GM03348 (cell line): Measurements from ENCODE around the gene WASF3.

Source experiments
- DNase-seq: peaks from one replicate; pipeline ENCODE4 v3.0.0; 2012; ENCODE audit warnings: low spot score

WASF3 gene

DNA sequence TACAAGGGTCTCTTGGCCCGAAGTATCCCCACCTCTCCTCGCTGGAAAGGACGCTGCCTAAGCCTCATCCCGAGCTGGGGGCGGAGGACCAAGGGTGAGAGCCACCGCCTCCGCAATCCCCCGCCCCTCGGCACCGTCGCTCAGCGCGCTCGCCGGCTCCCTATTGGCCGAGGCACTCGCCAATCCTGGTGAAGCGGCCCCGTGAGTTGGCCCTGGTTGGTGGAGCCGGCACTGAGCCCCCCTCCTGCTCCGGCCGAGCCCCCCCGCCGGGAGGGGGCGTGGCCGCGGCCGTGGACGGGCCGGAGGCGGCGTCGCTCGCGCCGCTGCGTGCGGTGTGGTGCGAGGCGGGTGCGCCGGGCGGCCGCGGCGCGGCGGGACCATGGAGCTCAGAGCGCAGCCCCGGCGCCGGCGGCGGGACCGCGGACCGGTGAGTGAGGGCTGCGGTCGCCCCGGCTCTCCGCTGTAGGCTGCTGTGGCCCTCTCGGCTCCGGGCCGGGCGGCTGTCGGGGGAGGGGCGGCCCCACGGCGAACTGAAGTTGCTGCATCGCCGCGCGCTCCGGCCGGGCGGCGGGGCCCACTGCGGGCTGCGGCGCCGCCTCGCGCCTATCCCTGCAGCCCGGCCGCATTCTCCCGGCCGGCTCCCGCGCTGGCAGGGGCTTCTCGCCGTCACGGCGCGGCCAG is at the start of gene WASF3:
WASF3 (plus strand) TSS at position 291 of the 681 bp plus-strand sequence. CDS start 84,588 bp downstream, outside the sequence.
- peak; percentile 100 for DNase-seq

GRCh38 chr13:26508885-26509284 is 48.6 kb upstream of the WASF3 start:
- DNase-seq = peak; percentile 85

- no peak for DNase-seq
Observed at GRCh38 chr13:26509491-26509890, 48.0 kb upstream of the WASF3 start.

GRCh38 chr13:26513931-26514330 is 43.6 kb upstream of the WASF3 start:
- DNase-seq = no peak

GRCh38 chr13:26515721-26516120 is 41.8 kb upstream of the WASF3 start:
- no peak for DNase-seq

- no peak for DNase-seq
Observed at GRCh38 chr13:26517936-26518335, 39.5 kb upstream of the WASF3 start.

GRCh38 chr13:26518451-26518959 is 39.0 kb upstream of the WASF3 start:
- DNase-seq = no peak

DNA sequence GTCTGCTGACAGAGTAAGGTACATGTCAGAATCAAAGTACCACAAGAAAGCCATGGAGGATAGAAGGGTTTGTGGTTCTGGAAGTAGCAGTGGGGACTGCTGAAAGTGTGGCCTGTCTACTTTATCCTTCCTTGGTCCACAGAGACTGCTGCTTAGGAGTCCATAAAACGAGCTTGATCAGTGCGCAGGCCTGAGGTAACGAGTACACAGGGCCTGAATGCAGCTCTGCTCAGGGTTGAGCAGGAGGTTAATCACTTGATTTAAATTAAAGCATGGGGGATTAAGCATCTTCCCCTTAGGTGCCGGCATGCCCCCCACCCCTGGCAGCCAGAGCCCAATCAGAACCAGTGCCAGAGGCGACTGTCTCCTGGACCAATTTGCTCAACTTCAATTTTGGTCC is 34.9 kb upstream of the WASF3 start:
- DNase-seq = no peak

DNA sequence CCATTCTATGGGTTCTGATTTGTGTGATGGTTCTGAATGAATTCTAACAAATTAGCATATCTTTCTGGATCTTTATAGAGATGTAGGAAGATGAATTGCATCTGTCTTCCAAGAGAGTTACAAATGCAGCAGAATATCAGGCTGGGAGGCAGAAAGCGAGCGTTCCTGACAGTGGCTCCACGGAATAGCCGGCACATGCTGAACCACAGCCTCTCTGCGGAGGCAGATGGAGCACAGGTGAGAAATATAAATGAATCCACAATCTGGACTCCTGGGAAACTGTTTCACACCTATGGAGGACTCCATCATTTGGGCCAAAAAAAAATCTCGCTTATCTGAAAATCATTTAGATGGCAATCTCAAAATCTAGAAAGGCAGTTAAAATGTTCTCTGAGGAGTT is 34.5 kb upstream of the WASF3 start:
- DNase-seq = no peak

DNA sequence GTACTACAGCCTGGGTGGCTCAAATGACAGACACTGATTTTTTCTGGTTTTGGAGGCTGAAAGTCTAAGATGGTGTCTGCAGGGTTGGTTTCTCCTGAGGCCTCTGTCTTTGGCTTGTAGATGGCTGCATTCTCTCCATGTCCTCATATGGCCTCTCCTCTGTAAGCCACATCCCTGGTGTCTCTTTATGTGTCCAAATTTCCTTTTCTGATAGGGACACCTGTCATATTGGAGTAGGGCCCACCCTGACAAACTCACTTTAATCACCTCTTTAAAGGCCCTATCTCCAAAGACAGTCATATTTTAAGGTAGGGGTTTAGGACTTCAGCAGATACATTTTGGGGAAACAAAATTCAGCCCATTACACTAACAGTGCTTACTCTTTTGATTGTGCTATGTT is 32.0 kb upstream of the WASF3 start:
- DNase-seq = no peak

GRCh38 chr13:26526702-26527216 is 30.7 kb upstream of the WASF3 start:
- DNase-seq = no peak

GRCh38 chr13:26528527-26528926 is 29.0 kb upstream of the WASF3 start:
- DNase-seq = no peak

DNA sequence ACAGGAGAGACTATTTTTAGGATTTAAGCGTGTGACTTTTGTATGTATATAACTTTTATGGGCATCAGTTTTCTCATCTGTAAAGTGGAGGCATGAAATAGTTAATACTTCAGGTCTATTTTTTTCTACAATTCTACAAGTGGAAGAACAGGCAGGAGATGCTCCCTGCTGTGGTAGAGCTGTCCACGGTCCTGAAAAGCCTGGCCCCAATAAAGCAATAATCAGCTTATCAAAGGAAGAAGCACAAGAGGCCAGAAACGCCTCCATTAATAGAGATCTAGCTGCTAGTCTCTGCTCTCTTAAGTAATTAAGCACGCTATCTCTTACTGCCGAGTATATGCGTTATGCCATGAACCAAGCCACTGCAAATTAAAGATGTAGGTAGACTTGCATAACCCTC is 28.0 kb upstream of the WASF3 start:
- DNase-seq = peak; percentile 74

DNA sequence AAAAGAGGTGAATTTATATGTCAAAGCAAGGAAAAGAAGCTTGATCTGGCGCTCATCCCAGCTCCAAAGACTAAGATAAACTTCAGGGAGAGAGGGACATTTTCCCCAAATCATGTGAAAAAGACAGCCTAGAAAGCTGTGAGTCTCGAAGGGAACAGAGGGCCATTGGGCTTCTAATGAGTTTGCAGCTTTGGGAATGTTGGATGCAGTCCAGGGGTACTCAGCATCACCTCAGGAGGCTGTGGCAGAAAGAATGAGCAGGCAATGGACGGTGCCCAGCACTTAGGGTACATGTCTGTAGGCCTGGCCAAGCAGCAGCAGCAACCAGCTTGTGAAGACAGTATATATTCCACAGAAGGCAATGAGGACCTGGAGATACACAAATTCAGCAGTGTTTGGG is 25.7 kb upstream of the WASF3 start:
- no peak for DNase-seq

GRCh38 chr13:26534036-26534726 is 23.3 kb upstream of the WASF3 start:
- no peak for DNase-seq

DNA sequence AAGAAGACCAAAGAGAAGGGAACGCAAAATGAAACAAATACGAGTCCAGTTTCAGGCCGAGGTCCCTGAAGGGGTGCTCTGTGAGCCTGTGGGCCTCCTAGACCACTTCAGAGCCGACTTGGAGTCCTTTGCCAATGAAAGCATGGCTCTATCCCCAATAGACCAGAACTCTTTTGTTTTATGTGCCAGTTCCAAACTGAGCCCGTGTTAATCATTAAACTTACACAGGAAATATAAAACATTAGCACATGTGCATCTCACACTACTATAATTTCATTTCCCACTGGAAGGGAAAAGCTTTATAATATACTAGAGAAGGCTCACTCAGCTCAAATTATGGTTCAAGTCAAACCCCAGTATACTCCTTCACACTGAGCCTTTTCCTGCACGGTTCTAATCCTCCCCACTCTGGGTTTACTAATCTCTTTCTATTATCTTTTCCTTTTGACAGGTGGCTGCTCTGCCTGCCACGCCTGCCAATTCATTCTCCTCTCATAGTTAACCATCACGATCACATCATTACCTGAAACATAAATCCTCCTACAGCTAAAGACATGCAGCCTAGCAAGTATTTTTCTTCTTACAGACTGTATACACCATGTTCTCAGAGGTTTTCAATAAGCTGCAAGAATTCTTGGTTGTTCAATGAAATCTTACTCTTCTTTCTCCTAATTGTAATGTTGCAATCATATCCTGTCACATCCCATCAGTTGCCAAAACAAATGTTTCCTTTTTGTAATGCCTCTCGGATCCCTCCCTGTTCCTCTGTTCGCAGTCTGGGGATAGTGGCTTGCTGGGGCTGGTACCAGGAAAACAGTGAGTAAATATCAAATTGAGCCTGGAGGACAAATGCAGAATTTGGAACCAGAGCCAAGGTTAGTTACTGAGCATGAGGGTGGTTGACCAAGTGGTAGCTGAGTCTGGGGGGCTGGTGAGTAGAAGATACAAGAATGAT is 18.8 kb upstream of the WASF3 start:
- no peak for DNase-seq

GRCh38 chr13:26539738-26540292 is 17.7 kb upstream of the WASF3 start:
- DNase-seq = no peak

DNA sequence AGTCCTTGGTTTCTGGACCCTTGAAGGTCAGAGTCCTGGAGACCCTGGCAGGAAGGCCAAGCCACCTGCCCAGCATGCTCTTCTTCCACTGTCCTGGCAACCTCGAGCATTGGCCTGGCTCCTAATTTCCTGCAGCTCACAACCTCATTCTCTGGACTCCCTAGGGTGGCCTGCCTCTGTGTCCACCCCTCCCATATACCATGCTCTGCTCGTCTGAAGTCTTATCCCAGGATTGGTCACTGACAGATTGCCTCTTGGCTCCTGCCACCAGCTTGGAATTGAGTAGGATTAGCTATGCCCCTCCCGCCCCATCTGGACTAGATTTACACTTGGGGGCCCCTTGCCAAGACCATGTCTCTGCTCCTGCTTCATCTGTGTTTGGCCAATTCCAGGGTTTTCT is 17.1 kb upstream of the WASF3 start:
- DNase-seq = no peak

- DNase-seq = no peak
Observed at GRCh38 chr13:26541041-26541440, 16.4 kb upstream of the WASF3 start.

DNA sequence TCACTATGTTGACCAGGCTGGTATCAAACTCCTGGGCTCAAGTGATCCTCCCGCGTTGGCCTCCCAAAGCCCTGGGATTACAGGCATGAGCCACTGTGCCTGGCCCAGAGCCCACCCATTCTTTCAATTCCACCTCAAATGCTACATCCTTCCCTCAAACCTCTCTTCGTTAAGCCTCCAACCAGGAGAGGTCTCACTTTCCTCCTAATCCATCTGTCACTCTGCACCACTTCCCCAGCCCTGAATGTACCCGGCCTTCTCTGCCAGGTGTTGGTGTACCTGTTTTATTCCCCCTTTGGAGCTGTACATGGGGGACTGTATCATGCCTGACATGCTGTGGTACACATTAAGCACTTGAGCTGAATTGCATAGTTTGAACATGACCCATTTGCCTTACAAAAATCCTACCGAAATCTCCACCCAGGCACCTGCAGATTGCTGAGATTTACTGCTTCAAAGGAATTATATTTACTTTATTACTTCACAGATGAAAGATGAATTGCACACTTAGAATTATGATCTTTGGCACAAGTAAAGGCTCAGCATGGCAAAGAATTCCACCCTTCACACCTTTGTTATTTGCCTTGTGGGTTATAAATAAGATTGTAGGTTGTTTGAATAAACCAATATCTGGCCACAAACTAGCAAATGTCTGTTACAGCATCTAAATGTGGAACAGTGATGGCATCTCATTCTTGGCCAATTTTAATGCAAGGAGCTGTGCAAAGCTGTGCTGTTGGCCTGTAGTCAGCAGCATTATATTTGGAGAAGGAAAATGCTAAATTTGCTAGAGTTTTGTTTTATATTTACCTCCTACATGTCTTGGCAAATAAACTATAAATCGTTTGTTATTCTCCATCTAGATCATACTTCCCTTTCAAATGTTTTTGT is 15.6 kb upstream of the WASF3 start:
- DNase-seq = no peak

- no peak for DNase-seq
Observed at GRCh38 chr13:26544707-26545106, 12.8 kb upstream of the WASF3 start.
